Skeletal muscle satellite cell (primary cell): Measurements from ENCODE around the gene KLK1.
"Not testable (repeated sequence)": the region's sequence is repeated elsewhere in the genome, so short reads cannot be mapped to it uniquely, and the experiment has no call there.

ENCODE experiments used
- H3K27me3 ChIP-seq: 2 replicates; pipeline ENCODE4 v1.7.0; 2013; ENCODE audit warnings: low read length; ENCODE audit not compliant: control insufficient read depth, insufficient read depth
- H3K36me3 ChIP-seq: 2 replicates; pipeline ENCODE4 v1.7.0; 2013; ENCODE audit warnings: mild to moderate bottlenecking, control low read depth, low read length; ENCODE audit not compliant: insufficient read depth
- H3K4me1 ChIP-seq: 2 replicates; pipeline ENCODE4 v1.7.0; 2013; ENCODE audit warnings: low read length; ENCODE audit not compliant: control insufficient read depth, insufficient read depth
- H3K4me2 ChIP-seq: 2 replicates; pipeline ENCODE4 v1.7.0; 2013; ENCODE audit warnings: mild to moderate bottlenecking, low read length
- H3K4me3 ChIP-seq: 2 replicates; pipeline ENCODE4 v1.7.0; 2013; ENCODE audit warnings: low read length
- H3K9ac ChIP-seq: 2 replicates; pipeline ENCODE4 v1.7.0; 2013; ENCODE audit warnings: mild to moderate bottlenecking, low read depth, low read length, moderate library complexity
- H3K9me3 ChIP-seq: replicated peaks from 2 replicates; pipeline ENCODE4 v1.7.0; 2013; ENCODE audit warnings: mild to moderate bottlenecking, control low read depth, low read length

KLK1 gene

DNA sequence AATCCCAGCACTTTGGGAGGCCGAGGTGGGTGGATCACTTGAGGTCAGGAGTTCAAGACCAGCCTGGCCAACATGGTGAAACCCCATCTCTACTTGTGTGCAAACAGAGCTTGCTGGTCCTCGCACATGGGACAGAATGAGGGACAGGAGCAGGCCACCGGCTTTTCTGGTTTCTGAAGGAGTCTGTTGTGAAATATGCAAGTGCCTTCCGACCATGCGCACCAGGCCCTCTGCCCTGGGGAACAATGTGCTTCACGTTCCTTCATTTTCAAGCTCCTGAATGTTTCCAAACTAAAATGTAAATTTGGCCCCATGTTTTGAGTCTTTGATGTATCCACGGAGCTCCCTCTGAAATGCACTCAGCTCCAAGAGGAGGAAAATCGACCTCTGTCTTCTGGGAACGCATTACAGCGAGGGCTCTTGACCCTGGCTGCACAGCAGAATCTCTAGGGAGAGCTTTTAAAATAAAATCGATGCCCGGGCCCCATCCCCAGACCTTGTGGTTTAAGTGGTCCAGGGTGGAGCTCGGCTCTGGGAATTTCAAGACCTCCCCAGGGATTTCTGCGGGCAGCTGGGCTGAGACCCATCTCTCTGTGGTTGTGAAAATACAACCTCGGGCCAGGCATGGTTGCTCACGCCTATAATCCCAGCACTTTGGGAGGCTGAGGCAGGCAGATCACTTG is 42.7 kb downstream of the KLK1 start:
- H3K9ac ChIP-seq, result no peak overlapping the region
- H3K4me1 ChIP-seq, result no peaks in the 10 kb centered on the region
- no peak overlapping the region for H3K4me2 ChIP-seq
- no peak overlapping the region for H3K4me3 ChIP-seq
- peaks cover 45% of the 10 kb centered on the region for H3K27me3 ChIP-seq
- no peaks in the 10 kb centered on the region for H3K9me3 ChIP-seq
- no peaks in the 10 kb centered on the region for H3K36me3 ChIP-seq

DNA sequence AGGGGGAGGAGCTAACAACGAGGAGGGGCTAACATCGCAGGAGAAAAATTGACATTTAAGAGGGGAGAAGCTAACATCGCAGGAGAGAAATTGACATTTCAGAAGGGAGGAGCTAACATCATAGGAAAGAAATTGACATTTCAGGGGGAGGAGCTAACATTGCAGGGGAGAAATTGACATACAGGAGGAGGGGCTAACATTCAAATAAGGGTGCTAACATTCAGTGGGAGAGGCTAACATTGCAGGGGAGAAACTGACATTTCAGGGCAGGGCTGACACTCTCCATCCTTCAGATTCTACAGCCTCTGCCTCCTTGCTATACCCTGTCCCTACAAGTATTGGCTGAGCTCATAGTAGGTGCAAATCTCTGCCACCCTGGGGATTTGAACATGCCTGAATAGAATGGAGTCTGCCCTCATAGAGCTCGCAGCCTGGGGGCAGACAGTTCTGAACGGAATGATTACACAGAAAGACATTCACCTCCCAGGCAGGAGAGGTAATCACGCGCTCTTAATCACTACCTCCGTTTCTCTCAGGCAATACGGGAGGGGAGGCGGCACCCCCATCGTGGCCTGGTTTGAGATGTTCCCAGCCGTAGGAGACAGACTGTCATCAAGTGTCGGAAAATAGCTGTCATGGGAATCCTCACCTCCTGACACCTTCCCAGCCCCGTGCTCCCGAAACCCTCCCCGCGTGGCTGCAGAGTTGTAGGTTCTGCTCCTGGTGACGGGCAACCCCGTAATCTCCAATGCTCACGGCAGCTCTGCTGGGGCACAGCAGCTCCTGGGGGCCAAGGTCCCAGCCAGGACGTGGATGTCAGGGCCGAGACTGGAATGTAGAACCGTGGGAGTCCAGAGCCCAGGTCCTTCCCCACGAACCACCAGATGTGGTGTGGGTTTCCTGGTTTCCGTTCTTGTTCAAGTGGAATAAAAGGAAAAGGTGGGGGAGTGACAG is 43.8 kb downstream of the KLK1 start:
- peaks cover 45% of the 10 kb centered on the region for H3K27me3 ChIP-seq
- no peaks in the 10 kb centered on the region for H3K4me1 ChIP-seq
- H3K36me3 ChIP-seq, result no peaks in the 10 kb centered on the region
- no peak overlapping the region for H3K4me3 ChIP-seq
- no peak overlapping the region for H3K4me2 ChIP-seq
- no peak overlapping the region for H3K9ac ChIP-seq
- no peaks in the 10 kb centered on the region for H3K9me3 ChIP-seq

DNA sequence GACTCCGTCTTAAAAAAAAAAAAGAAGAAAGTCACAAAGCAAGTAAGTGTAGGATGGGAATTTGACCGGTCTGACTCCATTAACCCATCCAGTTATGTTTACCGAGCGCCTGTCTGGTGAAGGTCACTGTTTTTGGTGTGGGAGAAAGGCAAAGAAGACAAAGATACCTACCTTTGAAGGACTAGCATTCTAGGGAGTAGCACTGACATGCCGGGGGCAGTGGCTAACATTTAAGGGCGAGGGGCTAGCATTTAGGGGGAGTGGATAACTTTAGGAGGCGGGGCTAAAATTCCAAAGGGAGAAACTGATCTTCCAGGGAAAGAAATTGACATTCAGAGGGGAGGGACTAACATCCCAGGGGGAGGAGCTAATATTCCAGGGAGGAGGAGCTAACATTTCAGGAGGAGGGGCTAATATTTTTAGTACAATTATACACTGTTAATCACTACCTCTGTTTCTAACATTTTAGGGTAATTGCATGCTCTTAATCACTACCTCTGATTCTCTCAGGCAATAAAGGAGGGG is 44.6 kb downstream of the KLK1 start:
- H3K4me3 ChIP-seq, result no peak overlapping the region
- H3K4me2 ChIP-seq, result no peak overlapping the region
- no peaks in the 10 kb centered on the region for H3K9me3 ChIP-seq
- H3K4me1 ChIP-seq, result no peaks in the 10 kb centered on the region
- no peak overlapping the region for H3K9ac ChIP-seq
- peaks cover 45% of the 10 kb centered on the region for H3K27me3 ChIP-seq
- no peaks in the 10 kb centered on the region for H3K36me3 ChIP-seq

GRCh38 chr19:50777830-50778303 is 45.7 kb downstream of the KLK1 start:
- peaks cover 45% of the 10 kb centered on the region for H3K27me3 ChIP-seq
- no peaks in the 10 kb centered on the region for H3K4me1 ChIP-seq
- no peak overlapping the region for H3K4me3 ChIP-seq
- no peaks in the 10 kb centered on the region for H3K9me3 ChIP-seq
- H3K36me3 ChIP-seq, result no peaks in the 10 kb centered on the region
- no peak overlapping the region for H3K9ac ChIP-seq
- H3K4me2 ChIP-seq, result no peak overlapping the region

DNA sequence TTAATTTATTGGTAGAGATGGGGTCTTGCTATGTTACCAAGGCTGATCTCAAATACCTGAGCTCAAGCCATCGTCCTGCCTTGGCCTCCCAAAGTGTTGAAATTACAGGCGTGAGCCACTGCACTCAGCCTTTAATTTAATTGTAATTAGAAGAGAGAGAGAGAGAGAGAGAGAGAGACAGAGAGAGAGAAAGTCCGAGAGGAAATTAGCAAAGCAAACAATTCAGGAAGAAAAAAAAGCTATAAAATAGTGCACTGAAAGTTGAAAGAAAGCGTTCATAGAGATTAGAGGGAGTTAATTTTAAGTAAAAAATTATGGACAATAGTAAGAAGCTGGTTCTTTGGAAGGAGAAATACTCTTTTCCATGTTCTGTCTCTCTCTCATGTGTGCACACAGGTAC is 46.3 kb downstream of the KLK1 start:
- H3K36me3 ChIP-seq, result no peaks in the 10 kb centered on the region
- no peak overlapping the region for H3K4me2 ChIP-seq
- H3K9ac ChIP-seq, result no peak overlapping the region
- H3K9me3 ChIP-seq, result no peaks in the 10 kb centered on the region
- no peak overlapping the region for H3K4me3 ChIP-seq
- no peaks in the 10 kb centered on the region for H3K4me1 ChIP-seq
- H3K27me3 ChIP-seq, result peaks cover 40% of the 10 kb centered on the region

GRCh38 chr19:50776131-50776530 is 47.5 kb downstream of the KLK1 start:
- Histone ChIP-seq H3K36me3 (no peaks in the 10 kb centered on the region), H3K27me3 (peaks cover 39% of the 10 kb centered on the region), H3K9me3 (no peaks in the 10 kb centered on the region), H3K4me1 (no peaks in the 10 kb centered on the region), H3K4me3 (no peak overlapping the region), H3K4me2 (no peak overlapping the region), H3K9ac (no peak overlapping the region)

DNA sequence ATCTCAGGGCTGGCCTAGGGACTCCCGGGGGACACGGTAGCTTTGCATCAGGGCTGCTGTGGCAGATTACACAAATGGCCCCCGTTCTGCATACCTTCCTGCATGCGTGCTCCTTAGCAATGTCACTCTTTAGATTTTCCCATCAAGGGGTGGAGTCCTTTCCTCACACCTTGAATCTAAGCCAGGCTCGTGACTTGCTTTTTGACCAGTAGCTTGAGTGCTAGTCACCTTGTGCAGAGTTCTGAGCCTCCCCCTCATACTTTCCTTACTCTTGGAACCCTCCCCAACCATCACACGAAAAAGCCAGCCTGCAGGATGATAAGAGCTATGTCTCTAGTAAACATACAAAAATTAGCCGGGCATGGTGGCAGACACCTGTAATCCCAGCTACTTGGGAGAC is 50.1 kb downstream of the KLK1 start:
- not testable (repeated sequence) for H3K9ac ChIP-seq, H3K4me3 ChIP-seq, H3K4me1 ChIP-seq, H3K9me3 ChIP-seq, H3K4me2 ChIP-seq, H3K36me3 ChIP-seq
- peaks cover 13% of the 10 kb centered on the region for H3K27me3 ChIP-seq

DNA sequence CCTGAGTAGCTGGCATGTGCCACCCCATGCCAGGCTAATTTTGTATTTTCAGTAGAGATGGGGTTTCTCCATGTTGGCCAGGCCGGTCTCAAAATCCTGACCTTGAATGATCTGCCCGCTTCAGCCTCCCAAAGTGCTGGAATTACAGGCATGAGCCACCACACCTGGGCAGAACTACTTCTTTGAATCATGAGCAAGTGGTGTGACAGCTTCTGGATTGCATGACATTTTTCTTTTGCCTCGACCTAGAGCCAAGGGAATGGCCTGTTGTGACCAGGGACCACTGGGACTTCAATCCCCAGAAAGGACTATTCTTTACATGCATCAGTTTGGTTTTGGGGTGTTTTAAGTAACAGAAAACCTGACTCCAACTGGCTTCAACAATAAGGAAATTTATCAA is 50.7 kb downstream of the KLK1 start:
- H3K9me3 ChIP-seq, H3K36me3 ChIP-seq, H3K4me3 ChIP-seq, H3K9ac ChIP-seq, H3K4me1 ChIP-seq, H3K27me3 ChIP-seq, H3K4me2 ChIP-seq: not testable (repeated sequence)

DNA sequence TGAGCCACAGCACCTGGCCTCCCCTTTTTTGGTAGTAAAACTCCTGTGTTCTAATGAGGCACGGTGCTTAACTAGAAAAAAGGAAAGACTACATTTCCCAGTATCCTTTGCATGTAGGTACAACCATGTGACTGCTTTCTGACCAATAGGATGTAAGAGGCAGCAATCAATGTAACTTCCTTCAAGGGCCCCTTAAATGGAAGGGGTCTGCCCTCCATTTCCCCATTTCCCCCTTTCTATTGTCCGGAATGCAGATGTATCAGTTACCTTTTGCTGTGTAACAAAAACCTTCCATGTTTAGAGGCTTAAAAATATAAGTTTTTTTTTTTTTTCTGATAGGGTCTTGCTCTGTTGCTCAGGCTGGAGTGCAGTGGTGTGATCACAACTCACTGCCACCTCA is 51.1 kb downstream of the KLK1 start:
- Histone ChIP-seq H3K36me3 (no peaks in the 10 kb centered on the region), H3K4me3 (no peak overlapping the region), H3K9ac (no peak overlapping the region), H3K9me3 (no peaks in the 10 kb centered on the region), H3K27me3 (peaks cover 3% of the 10 kb centered on the region), H3K4me1 (no peaks in the 10 kb centered on the region), H3K4me2 (no peak overlapping the region)

- Histone ChIP-seq H3K4me1 (no peaks in the 10 kb centered on the region), H3K36me3 (no peaks in the 10 kb centered on the region), H3K9ac (no peak overlapping the region), H3K4me2 (no peak overlapping the region), H3K27me3 (no peaks in the 10 kb centered on the region), H3K4me3 (no peak overlapping the region), H3K9me3 (no peaks in the 10 kb centered on the region)
Measured at GRCh38 chr19:50770888-50771287, 52.7 kb downstream of the KLK1 start.

DNA sequence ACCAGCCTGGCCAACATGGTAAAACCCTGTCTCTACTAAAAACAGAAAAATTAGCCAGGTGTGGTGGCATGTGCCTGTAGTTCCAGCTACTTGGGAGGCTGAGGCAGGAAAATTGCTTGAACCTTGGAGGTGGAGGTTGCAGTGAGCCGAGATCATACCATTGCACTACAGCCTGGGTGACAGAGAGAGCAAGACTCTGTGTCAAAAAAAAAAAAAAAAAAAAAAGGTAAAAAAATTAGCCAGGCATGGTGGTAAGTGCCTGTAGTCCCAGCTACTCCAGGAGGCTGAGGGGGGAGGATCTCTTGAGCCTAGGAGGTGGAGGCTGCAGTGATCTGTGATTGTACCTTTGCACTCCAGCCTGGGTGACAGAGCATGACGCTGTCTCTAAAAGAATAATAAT is 53.4 kb downstream of the KLK1 start, which contains the start of gene GPR32:
TSS of gene GPR32 (plus strand) at position 301 of the 400 bp plus-strand sequence. CDS start 137 bp downstream, outside the sequence.
- H3K36me3 ChIP-seq, H3K27me3 ChIP-seq, H3K9ac ChIP-seq, H3K4me3 ChIP-seq, H3K4me2 ChIP-seq, H3K4me1 ChIP-seq, H3K9me3 ChIP-seq: not testable (repeated sequence)
